Measurements from ENCODE around the gene USP10. TPM values are rescaled to one million over a fixed set of nuclear protein-coding genes. Genes with fewer than 3 reads are reported as not detected.

Gene USP10
- total RNA-seq, 1 donor from 2014 or later: 67.8 TPM

DNA sequence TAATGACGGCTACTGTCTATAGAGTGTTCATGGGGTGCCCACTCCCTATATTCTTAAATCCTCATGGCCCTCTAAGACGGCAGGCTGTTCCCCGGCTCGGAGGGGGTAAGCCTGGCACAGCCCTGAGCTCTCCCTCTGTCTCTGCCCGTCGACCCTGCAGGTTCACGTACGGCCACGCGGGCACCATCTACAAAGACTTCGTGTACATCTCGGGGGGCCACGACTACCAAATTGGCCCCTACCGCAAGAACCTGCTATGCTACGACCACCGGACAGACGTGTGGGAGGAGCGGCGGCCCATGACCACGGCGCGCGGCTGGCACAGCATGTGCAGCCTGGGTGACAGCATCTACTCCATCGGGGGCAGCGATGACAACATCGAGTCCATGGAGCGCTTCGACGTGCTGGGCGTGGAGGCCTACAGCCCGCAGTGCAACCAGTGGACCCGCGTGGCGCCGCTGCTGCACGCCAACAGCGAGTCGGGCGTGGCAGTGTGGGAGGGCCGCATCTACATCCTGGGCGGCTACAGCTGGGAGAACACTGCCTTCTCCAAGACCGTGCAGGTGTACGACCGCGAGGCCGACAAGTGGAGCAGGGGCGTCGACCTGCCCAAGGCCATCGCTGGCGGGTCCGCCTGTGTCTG is 38.3 kb upstream of the USP10 start:
- H3K4me3 ChIP-seq (ENCODE audit: low read depth, low read length): no peak overlapping the region
- DNase-seq (ENCODE audit: low read depth): no peak
- peaks cover 5% of the 10 kb centered on the region for H3K36me3 ChIP-seq (ENCODE audit: control insufficient read depth, insufficient read depth, low read length)
- TF ChIP-seq, protein P1, sequence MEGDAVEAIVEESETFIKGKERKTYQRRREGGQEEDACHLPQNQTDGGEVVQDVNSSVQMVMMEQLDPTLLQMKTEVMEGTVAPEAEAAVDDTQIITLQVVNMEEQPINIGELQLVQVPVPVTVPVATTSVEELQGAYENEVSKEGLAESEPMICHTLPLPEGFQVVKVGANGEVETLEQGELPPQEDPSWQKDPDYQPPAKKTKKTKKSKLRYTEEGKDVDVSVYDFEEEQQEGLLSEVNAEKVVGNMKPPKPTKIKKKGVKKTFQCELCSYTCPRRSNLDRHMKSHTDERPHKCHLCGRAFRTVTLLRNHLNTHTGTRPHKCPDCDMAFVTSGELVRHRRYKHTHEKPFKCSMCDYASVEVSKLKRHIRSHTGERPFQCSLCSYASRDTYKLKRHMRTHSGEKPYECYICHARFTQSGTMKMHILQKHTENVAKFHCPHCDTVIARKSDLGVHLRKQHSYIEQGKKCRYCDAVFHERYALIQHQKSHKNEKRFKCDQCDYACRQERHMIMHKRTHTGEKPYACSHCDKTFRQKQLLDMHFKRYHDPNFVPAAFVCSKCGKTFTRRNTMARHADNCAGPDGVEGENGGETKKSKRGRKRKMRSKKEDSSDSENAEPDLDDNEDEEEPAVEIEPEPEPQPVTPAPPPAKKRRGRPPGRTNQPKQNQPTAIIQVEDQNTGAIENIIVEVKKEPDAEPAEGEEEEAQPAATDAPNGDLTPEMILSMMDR (IDR thresholded peaks at IDR 0.05; ENCODE audit: insufficient read depth, low read length, poor library complexity, severe bottlenecking): no peak
- no peaks in the 10 kb centered on the region for H3K27me3 ChIP-seq (ENCODE audit: control insufficient read depth, insufficient read depth, low read length)

DNA sequence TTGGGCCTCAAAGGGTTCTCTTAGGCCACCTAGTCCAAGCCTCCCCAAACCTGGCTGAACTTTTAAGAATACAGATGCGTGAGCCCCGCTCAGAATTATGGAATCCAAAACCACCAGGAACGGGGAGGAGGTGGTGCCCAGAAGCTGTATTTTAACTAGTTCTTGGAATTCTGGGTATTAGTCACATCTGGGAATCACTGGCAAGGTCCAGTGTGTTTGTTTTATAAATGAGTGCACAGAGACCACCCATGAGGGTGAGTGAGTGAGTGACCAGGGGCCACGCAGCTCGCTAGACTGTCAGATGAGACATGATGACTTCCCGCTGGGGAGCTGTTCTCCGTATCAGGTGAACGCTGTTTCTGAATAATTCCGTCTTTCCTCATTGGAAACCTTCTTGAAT is 37.3 kb upstream of the USP10 start:
- TF ChIP-seq, protein P1 (IDR thresholded peaks at IDR 0.05; ENCODE audit: insufficient read depth, low read length, poor library complexity, severe bottlenecking): no peak
- no peak for DNase-seq (ENCODE audit: low read depth)
- H3K4me3 ChIP-seq (ENCODE audit: low read depth, low read length): no peak overlapping the region
- H3K27me3 ChIP-seq (ENCODE audit: control insufficient read depth, insufficient read depth, low read length): no peaks in the 10 kb centered on the region
- H3K36me3 ChIP-seq (ENCODE audit: control insufficient read depth, insufficient read depth, low read length): peaks cover 3% of the 10 kb centered on the region

DNA sequence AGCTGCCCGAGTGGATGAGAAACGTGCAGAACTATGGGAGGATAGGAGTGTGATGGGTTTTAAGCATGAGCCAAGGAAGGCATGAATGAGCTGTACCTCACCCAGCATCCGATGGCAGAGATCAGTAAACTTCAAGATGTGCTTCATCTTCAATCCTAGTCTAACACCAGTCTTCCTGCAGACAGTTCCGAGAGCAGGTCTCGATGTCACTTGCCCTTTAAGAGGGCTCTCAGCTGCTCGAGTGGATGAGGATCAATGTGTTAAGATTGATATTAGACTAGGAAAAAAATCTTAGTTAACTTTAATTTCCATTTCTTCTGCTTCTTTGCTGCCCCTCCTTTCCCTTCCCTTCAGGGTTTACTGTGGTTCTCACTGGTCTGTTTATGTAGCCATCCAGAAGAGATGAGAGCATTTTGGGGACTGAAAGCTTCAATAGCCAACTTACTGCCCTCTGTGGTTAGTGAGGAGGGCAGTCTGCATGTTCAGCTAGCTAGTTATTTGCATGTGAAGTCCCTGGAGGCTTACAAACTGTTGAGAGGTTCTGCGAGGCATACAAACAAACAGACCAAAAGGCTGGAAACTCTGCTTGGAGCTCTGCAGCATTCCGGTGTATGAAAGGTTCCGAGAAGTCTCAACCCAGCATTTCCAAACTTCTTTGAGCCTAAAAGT is 36.2 kb upstream of the USP10 start:
- no peak for DNase-seq (ENCODE audit: low read depth)
- Histone ChIP-seq H3K36me3 (ENCODE audit: control insufficient read depth, insufficient read depth, low read length) (peaks cover 3% of the 10 kb centered on the region), H3K27me3 (ENCODE audit: control insufficient read depth, insufficient read depth, low read length) (no peaks in the 10 kb centered on the region), H3K4me3 (ENCODE audit: low read depth, low read length) (no peak overlapping the region)
- TF ChIP-seq, protein P1 (IDR thresholded peaks at IDR 0.05; ENCODE audit: insufficient read depth, low read length, poor library complexity, severe bottlenecking): no peak

DNA sequence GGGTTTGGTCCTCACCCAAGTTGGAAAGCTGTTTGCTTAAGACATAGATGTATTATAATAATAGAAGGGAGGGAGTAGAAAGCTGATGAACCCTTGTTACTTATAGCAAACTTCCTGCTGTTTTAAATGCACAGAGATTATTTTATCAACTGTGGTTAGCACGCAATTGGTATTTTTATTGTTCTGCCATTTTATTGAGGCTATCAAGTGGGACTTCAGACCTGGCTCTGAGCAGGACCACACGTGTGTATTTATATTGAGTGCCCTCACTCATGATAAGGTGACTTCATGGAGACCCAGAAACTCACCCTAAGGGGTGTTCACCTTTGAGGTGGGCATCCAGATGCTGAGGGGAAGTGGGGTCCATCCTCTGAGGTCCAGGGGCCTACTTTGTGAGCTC is 34.4 kb upstream of the USP10 start:
- no peaks in the 10 kb centered on the region for H3K27me3 ChIP-seq (ENCODE audit: control insufficient read depth, insufficient read depth, low read length)
- peaks cover 2% of the 10 kb centered on the region for H3K36me3 ChIP-seq (ENCODE audit: control insufficient read depth, insufficient read depth, low read length)
- H3K4me3 ChIP-seq (ENCODE audit: low read depth, low read length): no peak overlapping the region
- no peak for DNase-seq (ENCODE audit: low read depth)
- TF ChIP-seq, protein P1 (IDR thresholded peaks at IDR 0.05; ENCODE audit: insufficient read depth, low read length, poor library complexity, severe bottlenecking): no peak

DNA sequence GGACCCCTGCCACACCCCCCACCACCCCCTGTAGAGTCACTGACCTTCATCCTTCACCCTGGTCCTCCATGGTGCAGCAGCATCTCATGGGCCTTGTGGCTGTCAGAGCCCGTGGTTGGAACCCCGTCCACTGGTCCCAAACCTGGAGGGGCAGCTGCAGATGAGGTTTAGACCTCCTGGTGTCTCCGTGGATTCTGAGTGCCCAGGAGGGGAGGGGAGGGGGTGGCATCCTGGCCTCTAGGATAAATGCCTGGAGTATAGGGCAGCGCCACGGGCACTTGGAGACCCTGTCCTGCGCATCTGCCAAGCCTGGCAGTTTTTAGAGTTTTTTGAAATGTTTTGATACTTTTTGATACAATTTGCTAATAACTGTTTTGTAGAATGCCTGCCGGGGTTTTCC is 34.0 kb upstream of the USP10 start:
- DNase-seq (ENCODE audit: low read depth): no peak
- Histone ChIP-seq H3K27me3 (ENCODE audit: control insufficient read depth, insufficient read depth, low read length) (no peaks in the 10 kb centered on the region), H3K4me3 (ENCODE audit: low read depth, low read length) (no peak overlapping the region), H3K36me3 (ENCODE audit: control insufficient read depth, insufficient read depth, low read length) (peaks cover 2% of the 10 kb centered on the region)
- TF ChIP-seq, protein P1 (IDR thresholded peaks at IDR 0.05; ENCODE audit: insufficient read depth, low read length, poor library complexity, severe bottlenecking): no peak

Data from kidney epithelial cell (primary cell).